T-helper 17 cell (primary cell): ENCODE data around the gene LMO1. TPM values are rescaled to one million over a fixed set of nuclear protein-coding genes. Genes with fewer than 3 reads are reported as not detected.

Experiments
- ATAC-seq: fragments of 150-1000 bp; cut with Tn5 transposase; 2 replicates; pipeline ENCODE4 v1.10.0; 2021; ENCODE audit warnings: mild to moderate bottlenecking, moderate library complexity
- DNase-seq, 3 donors: peaks; one replicate each; pipeline versions ENCODE4 v3.0.0 to v3.0.0-alpha.2; 2020 to 2021
- H3K9me3 ChIP-seq: one replicate; pipeline ENCODE4 v1.7.0; 2013; ENCODE audit warnings: low read length, mild to moderate bottlenecking; ENCODE audit not compliant: control insufficient read depth, poor library complexity, severe bottlenecking
- H3K27ac Mint-ChIP-seq: one replicate; pipeline ENCODE4 v1.8.0; 2022; ENCODE audit warnings: mild to moderate bottlenecking, moderate library complexity, mixed read lengths
- H3K27me3 Mint-ChIP-seq: one replicate; pipeline ENCODE4 v1.8.0; 2022; ENCODE audit warnings: mixed read lengths
- H3K36me3 Mint-ChIP-seq: one replicate; pipeline ENCODE4 v1.8.0; 2022; ENCODE audit warnings: low read depth, mixed read lengths
- H3K4me1 Mint-ChIP-seq: one replicate; pipeline ENCODE4 v1.8.0; 2022; ENCODE audit warnings: mild to moderate bottlenecking, mixed read lengths
- H3K4me3 Mint-ChIP-seq: one replicate; pipeline ENCODE4 v1.8.0; 2022; ENCODE audit warnings: mild to moderate bottlenecking, moderate library complexity, mixed read lengths
- total RNA-seq, 4 donors: library from RNA in 2 of 4; stranded (reverse) in 2 of 4; gene quantifications; one replicate each; pipeline ENCODE4 v1.2.3 and lab custom pipeline; 2022 to 2026

LMO1 gene
- total RNA-seq, 2 donors from 2014 or later = not detected

DNA sequence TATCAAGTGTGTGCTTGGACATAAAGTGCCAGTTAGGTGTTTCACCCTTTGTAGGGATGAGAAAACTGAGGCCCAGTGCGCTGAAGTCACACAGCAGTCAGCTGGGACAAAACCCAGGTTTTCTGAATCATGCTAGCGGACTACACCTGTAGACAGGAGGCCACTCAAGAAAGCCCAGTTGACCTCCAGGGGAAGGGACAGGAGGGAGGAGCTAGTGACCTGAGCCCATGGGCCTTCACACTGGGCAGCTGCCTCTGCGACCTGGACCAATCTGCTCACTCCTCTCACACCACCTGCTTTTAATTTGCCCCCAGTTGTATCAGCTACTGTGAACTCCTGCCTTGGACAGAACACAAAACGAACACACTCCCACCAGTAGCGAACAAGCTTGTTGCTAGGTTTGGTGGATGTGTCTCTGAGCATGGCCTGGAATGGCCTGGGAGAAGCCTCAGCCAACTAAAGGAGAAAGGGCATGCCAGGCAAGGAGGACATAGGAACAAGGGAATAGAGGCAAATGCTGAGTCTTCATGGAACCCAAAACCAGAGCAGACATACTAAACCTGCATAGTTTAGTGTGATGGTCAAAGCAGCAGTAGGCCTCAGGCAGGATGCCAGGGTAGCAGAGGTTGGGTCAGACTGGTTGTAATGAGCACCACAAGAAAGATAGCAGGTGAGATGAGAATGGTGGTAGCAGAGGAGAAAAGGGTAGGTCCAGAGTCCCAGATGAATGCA lies 7.2 kb downstream of the LMO1 start:
- DNase-seq = no peak
- H3K4me3 Mint-ChIP-seq = no peak overlapping the region
- H3K4me1 Mint-ChIP-seq = no peaks in the 10 kb centered on the region
- no peaks in the 10 kb centered on the region for H3K9me3 ChIP-seq
- peaks cover 3% of the 10 kb centered on the region for H3K36me3 Mint-ChIP-seq
- ATAC-seq = no peak
- no peak overlapping the region for H3K27ac Mint-ChIP-seq
- peaks cover 42% of the 10 kb centered on the region for H3K27me3 Mint-ChIP-seq

DNA sequence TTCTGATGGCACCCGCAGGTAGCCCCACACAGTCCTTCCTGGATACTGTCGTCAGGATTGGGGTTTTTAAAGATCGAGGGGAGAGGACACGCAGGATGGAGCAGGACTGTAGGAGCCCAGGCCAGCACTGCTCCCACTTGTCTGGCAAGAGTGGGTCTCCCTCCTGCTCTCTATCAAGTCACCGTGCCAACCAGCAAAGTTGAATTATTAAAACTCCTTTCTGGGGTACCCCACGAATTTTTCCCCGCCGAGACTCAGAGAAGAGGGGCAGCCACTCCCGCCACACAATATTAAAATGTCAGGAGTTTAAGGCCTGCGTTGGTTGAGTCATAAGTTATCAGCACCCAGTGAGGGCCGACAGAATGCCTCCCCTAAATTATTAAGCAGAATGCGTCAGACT lies 10.1 kb downstream of the LMO1 start:
- ATAC-seq (no peak), DNase-seq (no peak)
- Mint-ChIP-seq H3K4me3 (no peak overlapping the region), H3K36me3 (peaks cover 3% of the 10 kb centered on the region), H3K4me1 (no peaks in the 10 kb centered on the region), H3K27me3 (peaks cover 31% of the 10 kb centered on the region), H3K27ac (no peak overlapping the region)
- no peaks in the 10 kb centered on the region for H3K9me3 ChIP-seq

GRCh38 chr11:8252946-8253345 lies 10.7 kb downstream of the LMO1 start:
- Mint-ChIP-seq H3K4me3 (no peak overlapping the region), H3K27me3 (peaks cover 29% of the 10 kb centered on the region), H3K4me1 (no peaks in the 10 kb centered on the region), H3K36me3 (peaks cover 3% of the 10 kb centered on the region), H3K27ac (no peak overlapping the region)
- ATAC-seq (no peak), DNase-seq (no peak)
- H3K9me3 ChIP-seq = no peaks in the 10 kb centered on the region

DNA sequence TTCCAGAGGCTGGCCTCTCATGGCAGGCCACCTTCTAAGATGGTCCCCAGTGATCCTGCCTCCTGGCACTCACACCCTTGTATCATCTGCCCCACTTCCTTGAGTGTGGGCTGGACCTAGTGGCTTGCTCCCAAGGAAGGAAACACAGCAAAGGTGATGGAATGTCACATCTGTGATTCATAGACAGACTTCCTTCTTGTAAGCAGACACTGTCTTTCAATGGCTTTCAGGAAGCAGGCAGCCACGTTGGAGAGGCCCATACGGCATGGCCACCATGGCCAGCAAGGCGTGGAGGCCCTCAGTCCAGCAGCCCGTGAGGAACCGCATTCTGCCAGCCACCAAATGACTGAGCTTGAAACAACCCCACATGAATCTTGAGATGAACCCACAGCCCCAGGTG lies 11.3 kb downstream of the LMO1 start:
- H3K27ac Mint-ChIP-seq = no peak overlapping the region
- H3K4me1 Mint-ChIP-seq = no peaks in the 10 kb centered on the region
- peaks cover 3% of the 10 kb centered on the region for H3K36me3 Mint-ChIP-seq
- H3K27me3 Mint-ChIP-seq = peaks cover 26% of the 10 kb centered on the region
- DNase-seq (no peak), ATAC-seq (no peak)
- H3K9me3 ChIP-seq = no peaks in the 10 kb centered on the region
- H3K4me3 Mint-ChIP-seq = no peak overlapping the region

DNA sequence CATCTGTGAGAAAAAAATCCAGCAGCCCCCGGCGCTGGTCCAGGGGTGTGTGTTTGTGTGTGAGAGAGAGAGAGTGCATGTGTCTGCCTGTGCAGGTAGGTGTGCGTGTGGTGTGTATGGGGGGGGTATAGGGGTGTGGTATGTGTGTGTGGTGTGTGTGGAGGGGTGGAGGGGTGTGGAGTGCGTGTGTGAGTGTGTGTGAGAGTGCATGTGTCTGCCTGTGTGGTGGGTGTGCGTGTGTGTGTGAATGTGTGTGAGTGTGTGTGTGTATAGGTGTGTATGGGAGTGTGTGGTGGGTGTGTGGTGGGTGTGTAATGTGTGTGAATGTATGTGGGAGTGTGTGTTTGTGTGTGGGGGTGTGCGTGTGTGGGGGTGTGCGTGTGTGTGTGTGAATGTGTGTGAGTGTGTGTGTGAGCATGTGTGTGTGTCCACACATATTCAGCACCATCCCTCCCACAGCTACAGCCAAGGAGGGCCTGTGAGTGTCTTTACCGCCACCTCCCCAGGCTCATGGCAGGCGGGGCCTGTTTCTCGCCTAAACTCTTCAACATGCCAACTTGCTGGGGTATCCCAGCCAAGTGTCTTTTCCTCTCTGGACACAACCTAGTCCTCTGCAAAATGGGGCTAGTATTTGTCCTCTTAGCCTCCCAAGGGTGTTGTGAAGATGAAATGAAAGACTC lies 11.9 kb downstream of the LMO1 start:
- no peak overlapping the region for H3K27ac Mint-ChIP-seq
- H3K27me3 Mint-ChIP-seq = peaks cover 32% of the 10 kb centered on the region
- H3K4me1 Mint-ChIP-seq = peaks cover 3% of the 10 kb centered on the region
- DNase-seq (no peak), ATAC-seq (no peak)
- H3K4me3 Mint-ChIP-seq = no peak overlapping the region
- H3K9me3 ChIP-seq = no peaks in the 10 kb centered on the region
- H3K36me3 Mint-ChIP-seq = peaks cover 3% of the 10 kb centered on the region

DNA sequence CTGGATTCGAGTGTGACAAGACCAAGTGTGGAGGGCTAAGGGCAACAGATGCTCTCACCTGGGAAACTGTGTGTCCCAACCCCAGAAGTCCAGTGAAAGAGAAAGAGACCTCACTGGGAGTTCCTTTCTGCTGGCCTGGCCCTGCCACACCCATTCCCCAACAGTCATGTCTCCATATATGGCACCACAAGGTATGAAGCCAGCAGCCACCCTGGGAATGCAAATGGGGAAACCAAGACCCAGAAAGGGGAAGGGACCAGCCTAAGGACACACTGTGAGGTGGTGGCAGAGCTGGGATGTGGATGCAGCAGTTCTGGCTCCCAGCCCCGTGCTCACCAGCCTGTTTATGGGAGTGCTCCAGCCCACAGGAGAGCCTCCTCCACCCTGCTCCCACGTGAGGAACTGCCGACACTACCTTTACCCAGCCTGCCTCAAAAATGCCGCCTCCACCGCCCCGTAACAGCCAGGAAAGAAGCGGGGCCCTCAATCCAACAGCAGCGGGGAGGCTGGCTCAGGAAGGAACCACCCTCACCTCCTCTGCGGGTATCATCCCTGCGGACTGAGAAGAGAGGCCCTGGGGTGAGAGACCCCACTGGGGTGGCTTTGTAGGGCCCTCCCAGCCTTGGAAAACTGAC lies 12.6 kb downstream of the LMO1 start:
- H3K9me3 ChIP-seq = no peaks in the 10 kb centered on the region
- ATAC-seq (no peak), DNase-seq (no peak)
- Mint-ChIP-seq H3K27ac (no peak overlapping the region), H3K4me3 (no peak overlapping the region), H3K4me1 (peaks cover 3% of the 10 kb centered on the region), H3K27me3 (peaks cover 34% of the 10 kb centered on the region), H3K36me3 (peaks cover 3% of the 10 kb centered on the region)

- ATAC-seq (no peak), DNase-seq (no peak)
- Mint-ChIP-seq H3K27me3 (peaks cover 41% of the 10 kb centered on the region), H3K36me3 (peaks cover 3% of the 10 kb centered on the region), H3K27ac (no peak overlapping the region), H3K4me3 (no peak overlapping the region), H3K4me1 (peaks cover 3% of the 10 kb centered on the region)
- no peaks in the 10 kb centered on the region for H3K9me3 ChIP-seq
These were observed 13.2 kb downstream of the LMO1 start for GRCh38 chr11:8250434-8250833.

DNA sequence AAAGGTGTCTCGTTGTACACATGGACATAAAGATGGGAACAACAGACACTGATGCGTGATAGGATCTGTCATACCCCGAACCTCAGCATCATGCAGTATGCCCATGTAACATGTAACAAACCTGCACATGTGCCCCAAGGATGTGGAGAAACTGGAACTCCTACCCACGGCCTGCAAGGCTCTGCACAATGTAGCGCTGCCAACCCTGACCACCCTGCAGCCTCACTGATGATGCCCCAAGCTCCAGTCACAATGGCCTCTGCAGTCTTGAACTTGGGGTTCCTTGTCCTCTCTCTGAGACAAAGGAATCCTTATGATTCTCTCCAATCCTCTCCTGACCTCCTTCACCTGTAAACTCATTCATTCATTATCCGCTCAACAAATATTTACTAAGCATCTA lies 14.2 kb downstream of the LMO1 start:
- DNase-seq (no peak), ATAC-seq (no peak)
- Mint-ChIP-seq H3K27me3 (peaks cover 50% of the 10 kb centered on the region), H3K4me3 (no peak overlapping the region), H3K4me1 (peaks cover 3% of the 10 kb centered on the region), H3K36me3 (peaks cover 3% of the 10 kb centered on the region), H3K27ac (no peak overlapping the region)
- no peaks in the 10 kb centered on the region for H3K9me3 ChIP-seq

- H3K27me3 Mint-ChIP-seq = peaks cover 56% of the 10 kb centered on the region
- no peak overlapping the region for H3K4me3 Mint-ChIP-seq
- peaks cover 3% of the 10 kb centered on the region for H3K36me3 Mint-ChIP-seq
- no peaks in the 10 kb centered on the region for H3K9me3 ChIP-seq
- no peak overlapping the region for H3K27ac Mint-ChIP-seq
- ATAC-seq (no peak), DNase-seq (no peak)
- H3K4me1 Mint-ChIP-seq = peaks cover 3% of the 10 kb centered on the region
These were observed 14.9 kb downstream of the LMO1 start for GRCh38 chr11:8248786-8249185.

GRCh38 chr11:8247312-8247711 lies 16.4 kb downstream of the LMO1 start:
- Mint-ChIP-seq H3K4me1 (peaks cover 3% of the 10 kb centered on the region), H3K27ac (no peak overlapping the region), H3K27me3 (peaks cover 67% of the 10 kb centered on the region), H3K36me3 (peaks cover 3% of the 10 kb centered on the region), H3K4me3 (no peak overlapping the region)
- no peaks in the 10 kb centered on the region for H3K9me3 ChIP-seq
- DNase-seq (no peak), ATAC-seq (no peak)

GRCh38 chr11:8243458-8243857 lies 20.2 kb downstream of the LMO1 start:
- no peak for ATAC-seq

DNA sequence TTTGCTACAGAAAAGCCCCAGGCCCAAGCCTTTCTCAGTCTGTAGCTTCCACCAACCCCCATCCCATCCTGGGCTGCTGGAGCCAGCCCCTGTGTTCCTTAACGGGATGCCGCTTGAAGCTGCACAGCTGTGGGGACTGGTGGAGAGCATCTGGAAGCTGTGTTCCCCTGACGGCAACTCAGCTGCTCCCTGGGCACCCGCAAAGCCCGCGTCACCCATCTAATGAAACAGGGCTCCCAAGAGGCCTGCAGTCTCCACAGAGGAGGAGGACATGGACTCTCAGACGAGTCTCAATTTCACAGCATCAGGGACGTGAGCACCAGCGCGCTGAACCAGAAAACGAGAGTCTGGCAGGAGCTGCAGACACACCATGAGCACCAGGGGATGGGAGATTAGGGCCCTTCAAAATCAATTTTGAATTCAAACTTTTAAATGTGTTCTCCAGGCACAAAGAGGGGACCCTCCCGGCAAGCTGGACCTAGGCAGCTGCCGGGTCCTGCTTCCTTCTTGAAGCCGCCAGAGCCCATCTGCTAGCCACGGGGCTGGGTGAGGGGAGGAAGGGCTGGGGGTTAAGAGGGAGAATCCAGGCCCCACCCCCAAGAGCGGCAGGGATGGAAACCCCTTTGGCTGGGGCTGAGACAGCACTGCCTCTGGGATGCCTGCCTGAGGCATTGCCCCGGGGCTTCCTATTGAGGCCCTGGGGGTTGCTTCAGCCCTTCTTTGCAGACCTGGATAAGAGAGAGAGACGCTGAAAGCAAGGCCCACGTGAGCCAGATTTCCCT lies 21.0 kb downstream of the LMO1 start:
- DNase-seq = no peak
- peaks cover 56% of the 10 kb centered on the region for H3K27me3 Mint-ChIP-seq
- H3K36me3 Mint-ChIP-seq = peaks cover 4% of the 10 kb centered on the region
- H3K4me3 Mint-ChIP-seq = no peak overlapping the region
- H3K9me3 ChIP-seq = no peaks in the 10 kb centered on the region
- ATAC-seq = no peak
- peaks cover 3% of the 10 kb centered on the region for H3K4me1 Mint-ChIP-seq
- no peak overlapping the region for H3K27ac Mint-ChIP-seq

More at GRCh38 chr11:8243458-8243857, 20.2 kb downstream of the LMO1 start:
- Mint-ChIP-seq H3K4me1 (peaks cover 3% of the 10 kb centered on the region), H3K27ac (no peak overlapping the region), H3K36me3 (peaks cover 4% of the 10 kb centered on the region), H3K27me3 (peaks cover 59% of the 10 kb centered on the region), H3K4me3 (no peak overlapping the region)
- H3K9me3 ChIP-seq = no peaks in the 10 kb centered on the region
- DNase-seq = no peak

DNA sequence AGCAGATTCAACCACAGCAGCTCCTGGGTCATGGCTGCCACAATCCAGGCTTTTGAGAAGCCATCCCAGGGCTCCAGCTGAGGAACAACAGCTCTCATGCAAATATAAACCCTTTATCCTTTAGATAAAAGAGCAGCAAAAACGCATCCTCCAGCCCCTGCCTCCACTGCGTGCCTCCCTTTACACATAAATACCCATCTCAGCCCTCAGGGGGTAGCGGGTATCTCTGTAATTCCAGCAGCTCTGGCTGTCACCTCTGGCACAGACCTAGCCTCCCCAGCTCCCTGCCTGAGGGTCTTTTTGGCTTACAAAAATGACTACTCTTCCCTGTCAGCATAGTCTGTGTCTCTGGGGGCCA lies 21.6 kb downstream of the LMO1 start:
- H3K9me3 ChIP-seq = no peaks in the 10 kb centered on the region
- Mint-ChIP-seq H3K27ac (no peak overlapping the region), H3K4me1 (peaks cover 3% of the 10 kb centered on the region), H3K4me3 (no peak overlapping the region), H3K27me3 (peaks cover 52% of the 10 kb centered on the region), H3K36me3 (peaks cover 4% of the 10 kb centered on the region)
- ATAC-seq (no peak), DNase-seq (no peak)
